GM23338 (cell line): ENCODE results near the gene PLD1. TPM values are rescaled to one million over a fixed set of nuclear protein-coding genes. Genes with fewer than 3 reads are reported as not detected.

Source experiments
- ATAC-seq: fragments of 200-7000 bp; cut with Tn5 transposase; 3 replicates; pipeline ENCODE4 v1.9.1; 2020
- DNase-seq: peaks from one replicate; pipeline ENCODE4 v3.0.0-alpha.2; 2015; ENCODE audit warnings: low spot score
- H2AFZ ChIP-seq: fragments of 200-600 bp; sonication (generic); 2 replicates; pipeline ENCODE4 v1.8.0; 2016; ENCODE audit warnings: antibody characterized with exemption, mild to moderate bottlenecking, moderate library complexity
- H3F3A ChIP-seq: fragments of 200-600 bp; sonication (generic); replicated peaks from 2 replicates; pipeline ENCODE4 v1.8.0; 2017; ENCODE audit warnings: antibody characterized with exemption, mixed run types, low read depth
- H3K27ac ChIP-seq: fragments of 200-600 bp; sonication (generic); 2 replicates; pipeline ENCODE4 v1.6.1; 2016; ENCODE audit warnings: low read depth
- H3K27me3 ChIP-seq: fragments of 200-600 bp; sonication (generic); 2 replicates; pipeline ENCODE4 v1.8.0; 2016; ENCODE audit warnings: mild to moderate bottlenecking, mixed run types, moderate library complexity; ENCODE audit not compliant: insufficient read depth
- H3K36me3 ChIP-seq: fragments of 200-600 bp; sonication (generic); 2 replicates; pipeline ENCODE4 v1.8.0; 2016; ENCODE audit warnings: mild to moderate bottlenecking; ENCODE audit not compliant: insufficient read depth
- H3K4me1 ChIP-seq: fragments of 200-600 bp; sonication (generic); 2 replicates; pipeline ENCODE4 v1.8.0; 2016; ENCODE audit warnings: mild to moderate bottlenecking, moderate library complexity; ENCODE audit not compliant: insufficient read depth
- H3K4me2 ChIP-seq: fragments of 200-600 bp; sonication (generic); 2 replicates; pipeline ENCODE4 v1.7.1; 2017; ENCODE audit warnings: mixed run types
- H3K4me3 ChIP-seq: fragments of 200-600 bp; sonication (generic); 2 replicates; pipeline ENCODE4 v1.6.1; 2016; ENCODE audit warnings: mixed run types
- H3K79me2 ChIP-seq: fragments of 200-600 bp; sonication (generic); replicated peaks from 2 replicates; pipeline ENCODE4 v1.8.0; 2017; ENCODE audit warnings: mild to moderate bottlenecking; ENCODE audit not compliant: insufficient read depth
- H3K9me2 ChIP-seq: fragments of 200-600 bp; sonication (generic); 2 replicates; pipeline ENCODE4 v1.8.0; 2017; ENCODE audit not compliant: insufficient read depth
- H4K20me1 ChIP-seq: fragments of 200-600 bp; sonication (generic); replicated peaks from 2 replicates; pipeline ENCODE4 v1.8.0; 2017; ENCODE audit warnings: mild to moderate bottlenecking; ENCODE audit not compliant: insufficient read depth
- H3K27ac Mint-ChIP-seq: 2 replicates; pipeline ENCODE4 v1.8.0; 2020; ENCODE audit warnings: inconsistent platforms, mild to moderate bottlenecking, moderate library complexity, mixed read lengths
- H3K27me3 Mint-ChIP-seq: 3 replicates; pipeline ENCODE4 v1.8.0; 2022; ENCODE audit warnings: low read depth, mild to moderate bottlenecking, moderate library complexity, mixed read lengths, inconsistent platforms; ENCODE audit not compliant: insufficient read depth, poor library complexity
- H3K36me3 Mint-ChIP-seq: 3 replicates; pipeline ENCODE4 v1.8.0; 2021; ENCODE audit warnings: low read depth, mild to moderate bottlenecking, inconsistent platforms, moderate library complexity, mixed read lengths
- H3K4me1 Mint-ChIP-seq: 3 replicates; pipeline ENCODE4 v1.8.0; 2020; ENCODE audit warnings: mild to moderate bottlenecking, inconsistent platforms, mixed read lengths
- H3K4me3 Mint-ChIP-seq: 3 replicates; pipeline ENCODE4 v1.8.0; 2021; ENCODE audit warnings: moderate library complexity, mild to moderate bottlenecking, inconsistent platforms, mixed read lengths
- H3K9me3 Mint-ChIP-seq: 3 replicates; pipeline ENCODE4 v1.8.0; 2020; ENCODE audit warnings: moderate library complexity, mild to moderate bottlenecking, inconsistent platforms, mixed read lengths
- EZH2phosphoT487 ChIP-seq: fragments of 200-600 bp; sonication (generic); IDR thresholded peaks from one replicate; pipeline ENCODE4 v1.8.1; 2018; ENCODE audit warnings: antibody characterized with exemption; ENCODE audit not compliant: unreplicated experiment
- ZNF331 ChIP-seq: fragments of 250-450 bp; sonication (Bioruptor Pico); IDR thresholded peaks from 2 replicates; pipeline ENCODE4 v1.5.0; 2020; ENCODE audit warnings: low read depth, mild to moderate bottlenecking, moderate library complexity
- polyA plus RNA-seq: library from polyadenylated mRNA; unstranded; fragments of >200 nt; fragmentation: Nextera tagmentation; extraction: Ambion mirVana; gene quantifications from 2 replicates; pipeline ENCODE4 v1.2.1, GENCODE V29; 2016
- total RNA-seq: library from RNA; depleted of rRNA; stranded (reverse); fragments of >200 nt; shearing (Covaris generic); gene quantifications from 2 replicates; pipeline ENCODE4 v1.2.3, GENCODE V29; 2014
- TF ChIP-seq, protein P1 (sequence below): fragments of 250-450 bp; sonication (Bioruptor Pico); IDR thresholded peaks from 2 replicates; pipeline ENCODE4 v1.5.0; 2020; ENCODE audit warnings: mild to moderate bottlenecking, moderate library complexity

PLD1 gene
- total and polyA plus RNA-seq, 2 experiments from 2014 or later = 1.4 to 2.2 TPM

DNA sequence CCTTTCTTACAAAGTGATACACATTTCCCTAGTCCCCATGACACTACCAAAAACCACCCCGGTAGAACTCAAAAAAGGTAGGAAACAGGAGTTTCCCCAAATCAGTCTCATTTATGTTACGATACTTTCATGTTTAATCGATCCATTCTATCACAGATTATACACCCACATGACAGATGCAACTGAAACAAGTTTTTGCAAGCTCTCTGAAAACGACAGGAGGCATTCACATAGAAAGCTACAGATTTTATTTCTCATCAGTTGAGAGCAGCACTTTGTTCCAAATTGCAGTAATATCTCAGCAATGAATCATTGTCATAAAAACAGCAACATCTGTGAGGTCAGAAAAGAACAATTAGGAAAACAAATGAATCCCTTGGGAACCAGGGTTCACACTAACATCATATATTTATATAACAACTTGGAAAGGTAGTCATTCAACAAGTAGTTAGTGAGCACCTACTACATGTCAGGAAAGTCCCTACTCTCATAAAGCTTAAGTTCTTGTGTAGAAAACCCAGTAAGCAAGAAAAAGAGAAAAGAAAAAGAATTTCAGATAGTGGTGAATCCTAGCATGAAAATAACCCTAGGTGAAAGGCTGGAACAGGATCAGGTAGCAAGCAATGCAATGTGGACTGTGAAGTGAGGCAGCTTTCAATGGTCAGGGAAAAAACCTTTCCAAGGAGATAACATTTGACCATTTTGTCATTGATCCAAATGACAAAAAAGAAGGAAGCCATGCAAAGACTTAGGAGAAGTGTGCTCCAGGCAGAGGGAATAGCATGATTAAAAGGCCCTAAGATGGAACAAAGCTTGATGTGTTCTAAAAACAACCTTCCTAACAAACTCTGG is 8.3 kb downstream of the PLD1 start (continued):
- TF ChIP-seq, protein P1, sequence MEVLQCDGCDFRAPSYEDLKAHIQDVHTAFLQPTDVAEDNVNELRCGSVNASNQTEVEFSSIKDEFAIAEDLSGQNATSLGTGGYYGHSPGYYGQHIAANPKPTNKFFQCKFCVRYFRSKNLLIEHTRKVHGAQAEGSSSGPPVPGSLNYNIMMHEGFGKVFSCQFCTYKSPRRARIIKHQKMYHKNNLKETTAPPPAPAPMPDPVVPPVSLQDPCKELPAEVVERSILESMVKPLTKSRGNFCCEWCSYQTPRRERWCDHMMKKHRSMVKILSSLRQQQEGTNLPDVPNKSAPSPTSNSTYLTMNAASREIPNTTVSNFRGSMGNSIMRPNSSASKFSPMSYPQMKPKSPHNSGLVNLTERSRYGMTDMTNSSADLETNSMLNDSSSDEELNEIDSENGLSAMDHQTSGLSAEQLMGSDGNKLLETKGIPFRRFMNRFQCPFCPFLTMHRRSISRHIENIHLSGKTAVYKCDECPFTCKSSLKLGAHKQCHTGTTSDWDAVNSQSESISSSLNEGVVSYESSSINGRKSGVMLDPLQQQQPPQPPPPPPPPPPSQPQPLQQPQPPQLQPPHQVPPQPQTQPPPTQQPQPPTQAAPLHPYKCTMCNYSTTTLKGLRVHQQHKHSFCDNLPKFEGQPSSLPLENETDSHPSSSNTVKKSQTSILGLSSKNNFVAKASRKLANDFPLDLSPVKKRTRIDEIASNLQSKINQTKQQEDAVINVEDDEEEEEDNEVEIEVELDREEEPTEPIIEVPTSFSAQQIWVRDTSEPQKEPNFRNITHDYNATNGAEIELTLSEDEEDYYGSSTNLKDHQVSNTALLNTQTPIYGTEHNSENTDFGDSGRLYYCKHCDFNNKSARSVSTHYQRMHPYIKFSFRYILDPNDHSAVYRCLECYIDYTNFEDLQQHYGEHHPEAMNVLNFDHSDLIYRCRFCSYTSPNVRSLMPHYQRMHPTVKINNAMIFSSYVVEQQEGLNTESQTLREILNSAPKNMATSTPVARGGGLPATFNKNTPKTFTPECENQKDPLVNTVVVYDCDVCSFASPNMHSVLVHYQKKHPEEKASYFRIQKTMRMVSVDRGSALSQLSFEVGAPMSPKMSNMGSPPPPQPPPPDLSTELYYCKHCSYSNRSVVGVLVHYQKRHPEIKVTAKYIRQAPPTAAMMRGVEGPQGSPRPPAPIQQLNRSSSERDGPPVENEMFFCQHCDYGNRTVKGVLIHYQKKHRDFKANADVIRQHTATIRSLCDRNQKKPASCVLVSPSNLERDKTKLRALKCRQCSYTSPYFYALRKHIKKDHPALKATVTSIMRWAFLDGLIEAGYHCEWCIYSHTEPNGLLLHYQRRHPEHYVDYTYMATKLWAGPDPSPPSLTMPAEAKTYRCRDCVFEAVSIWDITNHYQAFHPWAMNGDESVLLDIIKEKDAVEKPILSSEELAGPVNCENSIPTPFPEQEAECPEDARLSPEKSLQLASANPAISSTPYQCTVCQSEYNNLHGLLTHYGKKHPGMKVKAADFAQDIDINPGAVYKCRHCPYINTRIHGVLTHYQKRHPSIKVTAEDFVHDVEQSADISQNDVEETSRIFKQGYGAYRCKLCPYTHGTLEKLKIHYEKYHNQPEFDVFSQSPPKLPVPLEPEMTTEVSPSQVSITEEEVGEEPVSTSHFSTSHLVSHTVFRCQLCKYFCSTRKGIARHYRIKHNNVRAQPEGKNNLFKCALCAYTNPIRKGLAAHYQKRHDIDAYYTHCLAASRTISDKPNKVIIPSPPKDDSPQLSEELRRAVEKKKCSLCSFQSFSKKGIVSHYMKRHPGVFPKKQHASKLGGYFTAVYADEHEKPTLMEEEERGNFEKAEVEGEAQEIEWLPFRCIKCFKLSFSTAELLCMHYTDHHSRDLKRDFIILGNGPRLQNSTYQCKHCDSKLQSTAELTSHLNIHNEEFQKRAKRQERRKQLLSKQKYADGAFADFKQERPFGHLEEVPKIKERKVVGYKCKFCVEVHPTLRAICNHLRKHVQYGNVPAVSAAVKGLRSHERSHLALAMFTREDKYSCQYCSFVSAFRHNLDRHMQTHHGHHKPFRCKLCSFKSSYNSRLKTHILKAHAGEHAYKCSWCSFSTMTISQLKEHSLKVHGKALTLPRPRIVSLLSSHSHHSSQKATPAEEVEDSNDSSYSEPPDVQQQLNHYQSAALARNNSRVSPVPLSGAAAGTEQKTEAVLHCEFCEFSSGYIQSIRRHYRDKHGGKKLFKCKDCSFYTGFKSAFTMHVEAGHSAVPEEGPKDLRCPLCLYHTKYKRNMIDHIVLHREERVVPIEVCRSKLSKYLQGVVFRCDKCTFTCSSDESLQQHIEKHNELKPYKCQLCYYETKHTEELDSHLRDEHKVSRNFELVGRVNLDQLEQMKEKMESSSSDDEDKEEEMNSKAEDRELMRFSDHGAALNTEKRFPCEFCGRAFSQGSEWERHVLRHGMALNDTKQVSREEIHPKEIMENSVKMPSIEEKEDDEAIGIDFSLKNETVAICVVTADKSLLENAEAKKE (CRISPR knock-in tag) = no peak

DNA sequence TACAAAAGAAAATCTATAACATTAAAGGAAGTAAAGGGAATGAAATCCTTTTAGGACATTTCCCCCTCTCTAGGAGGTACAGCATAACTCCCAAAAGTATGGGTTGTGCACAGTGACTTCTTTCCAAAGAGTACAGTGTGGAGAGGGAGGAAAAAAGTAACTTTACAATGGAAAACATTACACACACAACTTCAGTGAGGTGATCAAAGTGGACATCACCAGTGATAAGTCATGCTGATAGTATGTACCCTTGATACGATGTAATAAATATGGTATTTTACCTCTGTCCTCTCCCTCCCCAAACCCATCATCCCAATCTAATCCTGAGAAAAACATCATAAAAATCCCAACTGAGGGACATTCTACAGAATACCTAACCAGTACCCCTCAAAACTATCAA is 10.8 kb downstream of the PLD1 start:
- Histone ChIP-seq H3K4me1 (peaks cover 12% of the 10 kb centered on the region), H3K79me2 (no peaks in the 10 kb centered on the region), H3K9me2 (peaks cover 4% of the 10 kb centered on the region; the same call in 1 of the 2 replicates), H3K27me3 (no peaks in the 10 kb centered on the region), H3F3A (no peaks in the 10 kb centered on the region), H3K27ac (no peak overlapping the region), H3K4me2 (no peak overlapping the region), H2AFZ (no peak overlapping the region), H3K36me3 (no peaks in the 10 kb centered on the region), H3K4me3 (no peak overlapping the region), H4K20me1 (no peaks in the 10 kb centered on the region)
- ATAC-seq (no peak), DNase-seq (no peak)
- Mint-ChIP-seq H3K27me3 (peaks cover 2% of the 10 kb centered on the region), H3K4me1 (peaks cover 11% of the 10 kb centered on the region), H3K36me3 (no peaks in the 10 kb centered on the region), H3K9me3 (no peaks in the 10 kb centered on the region), H3K4me3 (no peak overlapping the region), H3K27ac (no peak overlapping the region)
- TF ChIP-seq, protein P1 (CRISPR knock-in tag) = no peak
- no peak for TF ChIP-seq EZH2phosphoT487
- no peak for TF ChIP-seq ZNF331 (CRISPR knock-in tag)
